ENCODE results near the gene ARHGAP8. TPM values are rescaled to one million over a fixed set of nuclear protein-coding genes. Genes with fewer than 3 reads are reported as not detected.

Gene ARHGAP8
- total and polyA plus RNA-seq, 10 of the 15 experiments (the other 5 are each of a cell fraction or from before 2014, with no cell fraction given): 0.33 TPM; not detected in 9

GRCh38 chr22:44862281-44862680 lies 109.9 kb downstream of the ARHGAP8 start (continued):
- TF ChIP-seq, protein P1, sequence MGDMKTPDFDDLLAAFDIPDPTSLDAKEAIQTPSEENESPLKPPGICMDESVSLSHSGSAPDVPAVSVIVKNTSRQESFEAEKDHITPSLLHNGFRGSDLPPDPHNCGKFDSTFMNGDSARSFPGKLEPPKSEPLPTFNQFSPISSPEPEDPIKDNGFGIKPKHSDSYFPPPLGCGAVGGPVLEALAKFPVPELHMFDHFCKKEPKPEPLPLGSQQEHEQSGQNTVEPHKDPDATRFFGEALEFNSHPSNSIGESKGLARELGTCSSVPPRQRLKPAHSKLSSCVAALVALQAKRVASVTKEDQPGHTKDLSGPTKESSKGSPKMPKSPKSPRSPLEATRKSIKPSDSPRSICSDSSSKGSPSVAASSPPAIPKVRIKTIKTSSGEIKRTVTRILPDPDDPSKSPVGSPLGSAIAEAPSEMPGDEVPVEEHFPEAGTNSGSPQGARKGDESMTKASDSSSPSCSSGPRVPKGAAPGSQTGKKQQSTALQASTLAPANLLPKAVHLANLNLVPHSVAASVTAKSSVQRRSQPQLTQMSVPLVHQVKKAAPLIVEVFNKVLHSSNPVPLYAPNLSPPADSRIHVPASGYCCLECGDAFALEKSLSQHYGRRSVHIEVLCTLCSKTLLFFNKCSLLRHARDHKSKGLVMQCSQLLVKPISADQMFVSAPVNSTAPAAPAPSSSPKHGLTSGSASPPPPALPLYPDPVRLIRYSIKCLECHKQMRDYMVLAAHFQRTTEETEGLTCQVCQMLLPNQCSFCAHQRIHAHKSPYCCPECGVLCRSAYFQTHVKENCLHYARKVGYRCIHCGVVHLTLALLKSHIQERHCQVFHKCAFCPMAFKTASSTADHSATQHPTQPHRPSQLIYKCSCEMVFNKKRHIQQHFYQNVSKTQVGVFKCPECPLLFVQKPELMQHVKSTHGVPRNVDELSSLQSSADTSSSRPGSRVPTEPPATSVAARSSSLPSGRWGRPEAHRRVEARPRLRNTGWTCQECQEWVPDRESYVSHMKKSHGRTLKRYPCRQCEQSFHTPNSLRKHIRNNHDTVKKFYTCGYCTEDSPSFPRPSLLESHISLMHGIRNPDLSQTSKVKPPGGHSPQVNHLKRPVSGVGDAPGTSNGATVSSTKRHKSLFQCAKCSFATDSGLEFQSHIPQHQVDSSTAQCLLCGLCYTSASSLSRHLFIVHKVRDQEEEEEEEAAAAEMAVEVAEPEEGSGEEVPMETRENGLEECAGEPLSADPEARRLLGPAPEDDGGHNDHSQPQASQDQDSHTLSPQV (IDR thresholded peaks at IDR 0.05): no peak
- no peak for TF ChIP-seq YY1 (IDR thresholded peaks at IDR 0.05; ENCODE audit: low read depth, low read length)
- no peak for TF ChIP-seq CEBPB (IDR thresholded peaks at IDR 0.05; ENCODE audit: borderline replicate concordance in 1 of 2, low read depth in 2 of 2, low read length in 2 of 2)

- ATAC-seq: peak; percentile 68
- Histone ChIP-seq H3K4me3 (no peak overlapping the region), H3K27ac (ENCODE audit: control insufficient read depth, insufficient read depth) (no peak overlapping the region), H3K4me2 (ENCODE audit: control insufficient read depth, insufficient read depth) (no peak overlapping the region), H3K36me3 (ENCODE audit: control insufficient read depth in 2 of 2, insufficient read depth in 2 of 2, low read length in 1 of 2) (no peaks in the 10 kb centered on the region), H3K79me2 (ENCODE audit: control insufficient read depth, insufficient read depth, low read length) (no peaks in the 10 kb centered on the region), H4K20me1 (ENCODE audit: control insufficient read depth, insufficient read depth) (no peaks in the 10 kb centered on the region), H3K9ac (ENCODE audit: control insufficient read depth, insufficient read depth, low read length) (no peak overlapping the region), H3K9me3 (replicated peaks; ENCODE audit: control insufficient read depth, insufficient read depth, low read length) (no peaks in the 10 kb centered on the region), H2AFZ (ENCODE audit: control insufficient read depth, low read depth, low read length) (no peak overlapping the region), H3K27me3 (replicated peaks in 1 of 2; ENCODE audit: control insufficient read depth in 2 of 2, insufficient read depth in 2 of 2, low read length in 1 of 2) (no peaks in the 10 kb centered on the region), H3K4me1 (ENCODE audit: control insufficient read depth, insufficient read depth, low read length) (no peaks in the 10 kb centered on the region)
- CTCF ChIA-PET: no interaction called here
- SMC1A ChIA-PET (ENCODE audit: uncharacterized antibody, unreplicated experiment): no interaction called here
- 64% methylated on average over 19 of the region's 19 CpGs for whole genome bisulfite sequencing (ENCODE audit: insufficient coverage, insufficient replicate concordance, low lambda C conversion rate, missing lambda C conversion rate)
- FAIRE-seq: no peak
- in situ Hi-C loops (cut with MboI): no loop called here
- intact Hi-C loops (cut with micrococcal nuclease; ENCODE audit: unreplicated experiment): no loop called here
- TF ChIP-seq NFYB (IDR thresholded peaks at IDR 0.05; ENCODE audit: insufficient read depth, low read depth, low read length) (peak; percentile 46; the same call in 1 of the 2 replicates), CEBPZ (IDR thresholded peaks at IDR 0.05; ENCODE audit: low read depth, low read length) (no peak)
- TF ChIP-seq, protein P2, sequence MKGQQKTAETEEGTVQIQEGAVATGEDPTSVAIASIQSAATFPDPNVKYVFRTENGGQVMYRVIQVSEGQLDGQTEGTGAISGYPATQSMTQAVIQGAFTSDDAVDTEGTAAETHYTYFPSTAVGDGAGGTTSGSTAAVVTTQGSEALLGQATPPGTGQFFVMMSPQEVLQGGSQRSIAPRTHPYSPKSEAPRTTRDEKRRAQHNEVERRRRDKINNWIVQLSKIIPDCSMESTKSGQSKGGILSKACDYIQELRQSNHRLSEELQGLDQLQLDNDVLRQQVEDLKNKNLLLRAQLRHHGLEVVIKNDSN (IDR thresholded peaks at IDR 0.05; ENCODE audit: borderline replicate concordance, extremely low read length, insufficient read depth, low read depth, low read length): peak; percentile 28
- POLR2A ChIA-PET: interaction anchor here (0.6 kb wide), 1 partner anchor 9 kb away, joined by 3 read pairs; no protein-coding TSS in a partner anchor
- BruUV-seq (replicated peaks): no TSS peak
- RAD21 ChIA-PET (ENCODE audit: unreplicated experiment): no interaction called here
- no peak for DNase-seq (ENCODE audit: low read depth, low spot score)
These were observed 110.8 kb downstream of the ARHGAP8 start for GRCh38 chr22:44862981-44863860.

Measured in GM12878 (cell line).